GM06990 (cell line): ENCODE measurements around the gene ZNF561.
A peak's percentile ranks its signal among the peaks of the same experiment; 100 is the strongest.
"Not testable (repeated sequence)": the region's sequence is repeated elsewhere in the genome, so short reads cannot be mapped to it uniquely, and the experiment has no call there.

Experiments
- DNase-seq: peaks from one replicate; pipeline ENCODE4 v3.0.0-alpha.2; 2011; ENCODE audit not compliant: insufficient read length; ENCODE audit errors: extremely low read depth
- H3K27me3 ChIP-seq: replicated peaks from 2 replicates; pipeline ENCODE4 v1.6.0; 2011; ENCODE audit warnings: low read length; ENCODE audit not compliant: control insufficient read depth, insufficient read depth
- H3K36me3 ChIP-seq: 2 replicates; pipeline ENCODE4 v1.5.1; 2011; ENCODE audit warnings: low read length; ENCODE audit not compliant: control insufficient read depth, insufficient read depth
- H3K4me3 ChIP-seq: replicated peaks from 2 replicates; pipeline ENCODE4 v1.5.1; 2011; ENCODE audit warnings: low read depth, mild to moderate bottlenecking, control low read depth, low read length
- TF ChIP-seq, protein P1 (sequence below): IDR thresholded peaks from 2 replicates; pipeline ENCODE4 v1.5.1; 2011; ENCODE audit warnings: low read length, control low read depth, mild to moderate bottlenecking, inconsistent platforms; ENCODE audit not compliant: insufficient read depth, poor library complexity, severe bottlenecking

The ZNF561 gene

GRCh38 chr19:9597027-9597426, 24.0 kb downstream of the ZNF561 start:
- TF ChIP-seq, protein P1, sequence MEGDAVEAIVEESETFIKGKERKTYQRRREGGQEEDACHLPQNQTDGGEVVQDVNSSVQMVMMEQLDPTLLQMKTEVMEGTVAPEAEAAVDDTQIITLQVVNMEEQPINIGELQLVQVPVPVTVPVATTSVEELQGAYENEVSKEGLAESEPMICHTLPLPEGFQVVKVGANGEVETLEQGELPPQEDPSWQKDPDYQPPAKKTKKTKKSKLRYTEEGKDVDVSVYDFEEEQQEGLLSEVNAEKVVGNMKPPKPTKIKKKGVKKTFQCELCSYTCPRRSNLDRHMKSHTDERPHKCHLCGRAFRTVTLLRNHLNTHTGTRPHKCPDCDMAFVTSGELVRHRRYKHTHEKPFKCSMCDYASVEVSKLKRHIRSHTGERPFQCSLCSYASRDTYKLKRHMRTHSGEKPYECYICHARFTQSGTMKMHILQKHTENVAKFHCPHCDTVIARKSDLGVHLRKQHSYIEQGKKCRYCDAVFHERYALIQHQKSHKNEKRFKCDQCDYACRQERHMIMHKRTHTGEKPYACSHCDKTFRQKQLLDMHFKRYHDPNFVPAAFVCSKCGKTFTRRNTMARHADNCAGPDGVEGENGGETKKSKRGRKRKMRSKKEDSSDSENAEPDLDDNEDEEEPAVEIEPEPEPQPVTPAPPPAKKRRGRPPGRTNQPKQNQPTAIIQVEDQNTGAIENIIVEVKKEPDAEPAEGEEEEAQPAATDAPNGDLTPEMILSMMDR = no peak
- DNase-seq = no peak
- no peaks in the 10 kb centered on the region for H3K36me3 ChIP-seq
- H3K27me3 ChIP-seq = no peaks in the 10 kb centered on the region
- H3K4me3 ChIP-seq = no peak overlapping the region

DNA sequence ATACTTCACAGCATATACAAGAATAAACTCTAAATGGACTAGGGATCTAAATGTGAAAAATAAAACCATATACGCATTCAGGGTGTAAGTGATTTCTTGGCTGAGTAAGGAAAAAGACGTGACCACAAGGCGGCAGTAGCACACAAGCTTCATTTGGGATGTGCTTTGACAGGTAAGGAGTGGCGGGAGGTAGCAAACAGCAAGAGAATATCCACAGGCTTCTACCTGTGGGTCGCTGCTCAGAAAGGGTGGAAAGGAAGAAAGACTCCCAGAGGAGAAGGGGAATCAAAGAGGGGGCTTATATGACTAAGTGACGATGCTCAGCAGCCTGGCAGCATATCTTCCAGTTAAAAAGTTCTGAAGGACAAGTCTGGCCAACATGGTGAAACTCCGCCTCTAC, 34.3 kb downstream of the ZNF561 start:
- no peaks in the 10 kb centered on the region for H3K27me3 ChIP-seq
- TF ChIP-seq, protein P1 = peak; percentile 75
- H3K36me3 ChIP-seq = no peaks in the 10 kb centered on the region
- no peak overlapping the region for H3K4me3 ChIP-seq
- DNase-seq = no peak

DNA sequence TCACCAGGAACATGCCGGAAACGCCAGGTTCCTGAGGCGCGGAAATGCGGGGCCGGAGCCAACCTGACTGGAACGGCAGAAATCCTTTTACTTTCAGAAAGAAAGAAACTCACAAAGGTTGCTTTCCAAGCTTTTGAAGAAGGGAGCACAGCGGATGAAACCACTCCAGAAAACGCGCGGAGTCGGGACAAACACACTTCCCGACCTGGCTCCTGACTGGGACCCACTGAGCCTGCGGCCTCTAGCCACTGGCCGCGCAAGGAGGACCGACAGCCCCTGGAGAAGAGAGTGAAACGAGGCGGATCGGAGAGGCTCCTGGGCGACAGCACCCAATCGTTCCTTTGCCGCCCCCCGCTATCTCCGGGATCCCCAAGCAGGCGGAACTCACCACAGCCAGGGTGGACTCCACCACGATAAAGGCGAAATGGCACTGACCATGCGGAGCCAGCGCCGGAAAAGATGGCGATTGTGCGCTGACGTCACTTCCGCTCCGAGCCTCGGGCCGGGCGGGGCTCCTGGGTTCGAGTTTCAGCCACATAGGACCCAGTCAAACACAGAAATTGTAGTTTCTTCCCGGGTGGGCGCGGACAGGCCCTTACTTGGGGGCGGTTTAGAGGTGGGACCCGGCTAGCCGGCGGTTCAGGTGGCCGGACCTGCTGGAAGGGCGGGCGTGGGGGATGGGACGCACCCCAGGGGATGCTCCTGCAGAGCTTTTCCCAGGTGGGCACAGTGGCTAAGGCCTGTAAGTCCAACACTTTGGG, 36.8 kb downstream of the ZNF561 start, which contains the start of gene ZNF121:
Gene ZNF121 (minus strand): TSS at position 432 of the 761 bp plus-strand sequence. CDS start 16,407 bp downstream, outside the sequence.
- peak within 1 kb of the TSS; percentile 67 for H3K4me3 ChIP-seq
- peak; percentile 91 for DNase-seq
- H3K27me3 ChIP-seq = no peaks in the 10 kb centered on the region
- TF ChIP-seq, protein P1 = no peak
- peaks cover 1% of the 10 kb centered on the region; the same call in 1 of the 2 replicates for H3K36me3 ChIP-seq

DNA sequence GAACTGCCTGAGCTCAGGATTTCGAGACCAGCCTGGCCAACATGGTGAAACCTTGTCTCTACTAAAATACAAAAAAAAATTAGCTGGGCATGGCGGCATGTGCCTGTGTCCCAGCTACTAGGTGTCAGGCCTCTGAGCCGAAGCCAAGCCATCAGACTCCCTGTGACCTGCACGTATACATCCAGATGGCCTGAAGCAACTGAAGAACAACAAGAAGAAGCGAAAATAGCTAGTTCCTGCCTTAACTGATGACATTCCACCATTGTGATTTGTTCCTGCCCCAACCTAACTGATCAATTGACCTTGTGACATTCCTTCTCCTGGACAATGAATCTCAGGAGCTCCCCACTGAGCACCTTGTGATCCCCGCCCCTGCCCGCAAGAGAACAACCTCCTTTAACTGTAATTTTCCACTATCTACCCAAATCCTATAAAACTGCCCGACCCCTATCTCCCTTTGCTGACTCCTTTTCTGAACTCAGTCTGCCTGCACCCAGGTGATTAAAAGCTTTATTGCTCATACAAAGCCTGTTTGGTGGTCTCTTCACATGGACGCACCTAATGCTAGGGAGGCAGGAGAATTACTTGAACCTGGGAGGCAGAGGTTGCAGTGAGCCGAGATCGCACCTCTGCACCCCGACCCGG, 38.8 kb downstream of the ZNF561 start:
- not testable (repeated sequence) for H3K36me3 ChIP-seq, H3K4me3 ChIP-seq, DNase-seq, H3K27me3 ChIP-seq

DNA sequence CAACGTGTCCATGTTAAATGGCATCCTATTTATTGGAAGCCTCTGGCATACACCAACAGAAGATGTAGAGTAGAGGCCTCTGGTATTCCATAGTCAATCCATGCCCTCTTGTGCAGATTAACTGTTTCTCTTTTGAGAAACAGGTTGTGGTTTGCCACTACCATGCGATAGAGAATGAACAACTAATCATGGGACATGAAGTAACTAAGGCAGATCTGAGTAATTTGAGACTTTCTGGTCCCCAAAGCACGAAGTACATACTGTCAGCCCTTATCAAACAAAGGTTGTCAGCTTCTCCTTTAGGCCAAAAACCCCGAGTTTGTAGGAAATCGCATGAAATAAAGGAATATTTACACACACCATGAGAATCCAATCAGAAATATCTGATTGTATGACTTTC, 40.3 kb downstream of the ZNF561 start:
- no peak overlapping the region for H3K4me3 ChIP-seq
- TF ChIP-seq, protein P1 = no peak
- no peaks in the 10 kb centered on the region for H3K27me3 ChIP-seq
- H3K36me3 ChIP-seq = peaks cover 3% of the 10 kb centered on the region
- no peak for DNase-seq

GRCh38 chr19:9570255-9570654, 50.8 kb downstream of the ZNF561 start:
- peaks cover 13% of the 10 kb centered on the region for H3K36me3 ChIP-seq
- TF ChIP-seq, protein P1 = no peak
- no peak for DNase-seq
- H3K27me3 ChIP-seq = no peaks in the 10 kb centered on the region
- no peak overlapping the region for H3K4me3 ChIP-seq
